GM12864 (cell line): Measurements from ENCODE around the gene TGFBI.

Experiments used
- DNase-seq: peaks from one replicate; pipeline ENCODE4 v3.0.0-alpha.2; 2011; ENCODE audit warnings: low read depth
- H3K4me3 ChIP-seq: 2 replicates; pipeline ENCODE4 v1.5.1; 2011; ENCODE audit warnings: mild to moderate bottlenecking, low read depth, low read length, control low read depth
- TF ChIP-seq, protein P1 (sequence below): IDR thresholded peaks from 2 replicates; pipeline ENCODE4 v1.5.1; 2011; ENCODE audit warnings: low read depth, mild to moderate bottlenecking, moderate library complexity, low read length, control low read depth, inconsistent platforms; ENCODE audit errors: missing control alignments

TGFBI gene

DNA sequence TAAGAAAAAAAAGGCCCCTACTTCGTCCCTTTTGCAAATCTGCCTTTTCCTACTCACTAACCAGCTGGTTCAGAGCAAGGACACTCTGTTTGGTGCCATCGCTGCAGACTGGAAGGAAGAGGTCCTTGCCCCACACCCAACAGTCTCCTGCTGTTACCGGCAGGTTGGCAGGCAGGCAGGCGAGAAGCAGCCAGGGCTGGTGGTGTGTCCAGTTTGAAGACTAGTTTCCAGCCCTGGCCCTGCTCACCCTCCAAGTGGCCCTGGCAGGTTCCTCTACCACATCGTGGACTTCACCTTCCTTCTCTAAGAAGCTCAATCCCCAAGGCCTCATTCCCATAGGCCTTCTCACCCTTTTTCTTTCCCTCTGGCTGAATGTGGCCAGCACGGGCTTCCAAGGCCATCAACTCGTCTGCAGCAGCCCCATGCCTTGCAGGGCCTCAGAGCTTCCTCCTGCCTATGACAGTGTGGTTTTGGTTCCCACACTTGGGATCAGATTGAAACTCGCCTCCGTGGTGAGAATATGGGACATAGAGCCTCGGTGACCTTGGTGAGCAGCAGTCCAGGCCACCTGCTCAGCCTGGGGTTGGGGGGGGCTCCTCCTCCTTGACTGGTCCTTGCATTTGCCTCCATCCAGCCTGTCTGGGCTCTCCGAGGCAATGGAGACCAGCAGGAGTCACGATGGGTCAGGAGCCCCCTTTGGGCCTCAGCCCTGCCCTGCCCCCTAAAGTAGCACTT is 22.9 kb downstream of the TGFBI start:
- no peak for DNase-seq
- H3K4me3 ChIP-seq = no peak overlapping the region
- TF ChIP-seq, protein P1, sequence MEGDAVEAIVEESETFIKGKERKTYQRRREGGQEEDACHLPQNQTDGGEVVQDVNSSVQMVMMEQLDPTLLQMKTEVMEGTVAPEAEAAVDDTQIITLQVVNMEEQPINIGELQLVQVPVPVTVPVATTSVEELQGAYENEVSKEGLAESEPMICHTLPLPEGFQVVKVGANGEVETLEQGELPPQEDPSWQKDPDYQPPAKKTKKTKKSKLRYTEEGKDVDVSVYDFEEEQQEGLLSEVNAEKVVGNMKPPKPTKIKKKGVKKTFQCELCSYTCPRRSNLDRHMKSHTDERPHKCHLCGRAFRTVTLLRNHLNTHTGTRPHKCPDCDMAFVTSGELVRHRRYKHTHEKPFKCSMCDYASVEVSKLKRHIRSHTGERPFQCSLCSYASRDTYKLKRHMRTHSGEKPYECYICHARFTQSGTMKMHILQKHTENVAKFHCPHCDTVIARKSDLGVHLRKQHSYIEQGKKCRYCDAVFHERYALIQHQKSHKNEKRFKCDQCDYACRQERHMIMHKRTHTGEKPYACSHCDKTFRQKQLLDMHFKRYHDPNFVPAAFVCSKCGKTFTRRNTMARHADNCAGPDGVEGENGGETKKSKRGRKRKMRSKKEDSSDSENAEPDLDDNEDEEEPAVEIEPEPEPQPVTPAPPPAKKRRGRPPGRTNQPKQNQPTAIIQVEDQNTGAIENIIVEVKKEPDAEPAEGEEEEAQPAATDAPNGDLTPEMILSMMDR = no peak

DNA sequence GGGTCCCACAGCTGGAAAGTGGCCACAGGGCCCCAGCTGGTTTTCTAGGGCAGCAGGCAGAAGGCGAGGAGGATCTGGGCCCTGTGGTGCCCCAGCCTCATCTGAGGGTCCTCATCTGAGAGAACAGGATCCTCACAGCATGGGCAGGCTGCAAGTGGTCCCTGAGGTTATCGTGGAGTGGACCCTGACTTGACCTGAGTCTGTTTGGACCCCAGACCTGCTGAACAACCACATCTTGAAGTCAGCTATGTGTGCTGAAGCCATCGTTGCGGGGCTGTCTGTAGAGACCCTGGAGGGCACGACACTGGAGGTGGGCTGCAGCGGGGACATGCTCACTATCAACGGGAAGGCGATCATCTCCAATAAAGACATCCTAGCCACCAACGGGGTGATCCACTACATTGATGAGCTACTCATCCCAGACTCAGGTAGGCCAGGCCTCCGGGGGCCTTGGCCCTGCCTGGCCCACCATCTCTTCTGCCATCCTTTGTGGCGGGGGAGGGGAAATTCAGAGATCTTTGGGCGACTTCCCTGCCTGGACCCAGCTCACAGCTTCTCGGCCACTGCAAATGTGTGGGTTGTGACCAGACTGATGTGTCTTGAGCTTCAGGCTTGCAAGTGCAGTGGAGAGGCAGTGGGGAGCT is 24.0 kb downstream of the TGFBI start:
- DNase-seq = no peak
- TF ChIP-seq, protein P1 = no peak
- no peak overlapping the region for H3K4me3 ChIP-seq

DNA sequence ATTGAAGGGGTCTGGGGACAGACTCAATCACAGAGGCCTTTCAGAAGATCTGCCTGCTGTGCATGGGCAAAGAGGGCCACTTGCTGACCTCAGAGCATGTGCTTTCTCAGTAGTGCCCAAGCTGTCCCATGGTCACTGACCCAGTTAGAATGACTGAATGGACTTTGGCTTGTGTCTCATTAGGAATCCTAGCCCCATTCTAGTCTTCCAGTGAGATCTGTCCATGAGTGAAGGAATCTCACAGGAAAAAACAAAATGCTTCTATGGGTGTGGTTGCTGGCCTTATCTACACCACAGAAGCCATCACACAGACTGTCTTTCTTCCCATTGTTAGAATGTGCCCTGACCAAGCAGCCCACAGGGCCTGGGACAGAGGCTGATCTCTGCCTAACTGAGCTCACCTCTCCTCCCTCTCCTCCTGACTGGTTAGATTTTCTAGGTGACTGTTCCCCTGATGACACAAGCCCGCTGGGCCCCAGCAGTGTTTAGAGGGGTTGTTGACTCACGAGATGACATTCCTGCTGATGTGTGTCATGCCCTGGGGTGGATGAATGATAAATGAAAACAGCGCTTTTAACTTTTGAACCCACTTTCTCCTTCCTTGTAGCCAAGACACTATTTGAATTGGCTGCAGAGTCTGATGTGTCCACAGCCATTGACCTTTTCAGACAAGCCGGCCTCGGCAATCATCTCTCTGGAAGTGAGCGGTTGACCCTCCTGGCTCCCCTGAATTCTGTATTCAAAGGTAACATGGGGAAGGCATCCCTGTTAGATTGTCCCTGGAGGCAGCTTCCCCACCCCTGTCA is 24.8 kb downstream of the TGFBI start:
- TF ChIP-seq, protein P1 = no peak
- no peak for DNase-seq
- no peak overlapping the region for H3K4me3 ChIP-seq

DNA sequence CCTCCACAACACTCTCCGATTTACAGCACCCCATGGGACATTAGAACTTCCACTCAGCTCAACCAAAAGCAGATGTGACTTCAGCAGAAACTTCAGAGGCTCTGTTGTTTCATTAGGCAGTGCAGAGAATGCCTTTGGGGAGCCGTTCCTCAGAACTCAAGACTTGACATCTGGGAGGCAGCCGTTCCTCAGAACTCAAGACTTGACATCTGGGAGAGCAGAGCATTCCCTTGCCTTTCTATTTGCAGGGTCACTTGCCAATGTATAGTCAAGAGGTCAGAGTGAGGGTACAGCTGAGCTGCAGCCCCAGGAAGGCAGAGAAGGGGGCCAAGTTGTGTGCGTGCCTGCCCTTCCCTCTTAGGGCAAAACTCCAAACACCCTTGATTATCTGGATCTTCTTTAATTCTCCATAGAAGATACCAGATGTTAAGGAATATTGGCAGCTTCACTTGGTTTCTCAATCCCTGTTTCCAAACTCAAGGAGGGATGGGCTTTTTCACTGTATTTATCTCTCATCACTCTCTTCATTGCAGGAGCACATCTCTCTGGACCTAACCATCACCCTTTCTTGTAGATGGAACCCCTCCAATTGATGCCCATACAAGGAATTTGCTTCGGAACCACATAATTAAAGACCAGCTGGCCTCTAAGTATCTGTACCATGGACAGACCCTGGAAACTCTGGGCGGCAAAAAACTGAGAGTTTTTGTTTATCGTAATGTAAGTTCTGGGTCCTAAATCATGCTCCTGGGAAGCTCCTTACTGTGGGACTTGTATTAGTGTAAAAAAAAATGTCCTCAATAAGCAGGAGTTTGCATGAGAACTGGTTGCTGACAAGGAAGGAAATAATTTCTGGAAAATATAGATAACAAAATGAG is 25.6 kb downstream of the TGFBI start:
- no peak for DNase-seq
- no peak overlapping the region for H3K4me3 ChIP-seq
- TF ChIP-seq, protein P1 = no peak

DNA sequence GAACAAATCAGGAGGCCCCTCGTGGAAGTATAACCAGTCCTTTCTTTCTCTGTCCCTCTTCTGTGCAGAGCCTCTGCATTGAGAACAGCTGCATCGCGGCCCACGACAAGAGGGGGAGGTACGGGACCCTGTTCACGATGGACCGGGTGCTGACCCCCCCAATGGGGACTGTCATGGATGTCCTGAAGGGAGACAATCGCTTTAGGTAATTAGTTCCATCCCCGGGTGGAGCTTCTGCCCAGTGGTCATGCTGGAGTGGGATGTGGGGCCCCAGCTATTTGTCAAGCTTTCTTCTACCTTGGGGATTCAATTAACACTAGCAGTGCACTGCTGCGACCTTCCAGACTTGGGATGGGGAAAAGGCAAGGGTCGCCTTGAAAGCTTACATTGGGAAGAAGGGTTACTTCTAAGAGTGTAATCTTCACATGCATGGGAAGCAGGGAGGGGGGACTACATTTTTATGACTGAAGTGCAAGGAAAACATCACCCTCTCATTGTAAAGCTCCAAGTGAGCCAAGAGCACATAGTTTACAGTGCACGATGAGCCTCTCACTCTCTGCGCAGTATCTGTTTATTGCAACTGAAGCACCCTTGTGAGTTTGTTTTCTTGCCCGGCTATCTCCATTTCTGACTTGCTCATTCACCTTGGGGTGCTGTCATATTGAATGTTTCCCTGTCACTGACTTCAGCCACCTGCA is 27.0 kb downstream of the TGFBI start:
- no peak overlapping the region for H3K4me3 ChIP-seq
- DNase-seq = no peak
- TF ChIP-seq, protein P1 = no peak

DNA sequence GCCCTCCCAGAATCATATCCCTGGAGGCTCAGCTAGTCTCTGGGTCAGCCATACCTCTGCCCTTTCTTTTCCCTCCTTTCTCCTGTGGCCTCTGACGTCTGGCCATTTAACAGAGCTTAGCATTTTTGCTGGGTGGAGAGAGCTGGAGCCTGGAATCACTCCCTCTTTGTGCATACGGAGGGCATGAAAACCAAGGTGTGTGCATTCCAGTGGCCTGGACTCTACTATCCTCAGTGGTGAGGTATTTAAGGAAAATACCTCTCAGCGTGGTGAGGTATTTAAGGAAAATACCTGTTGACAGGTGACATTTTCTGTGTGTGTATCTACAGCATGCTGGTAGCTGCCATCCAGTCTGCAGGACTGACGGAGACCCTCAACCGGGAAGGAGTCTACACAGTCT is 27.5 kb downstream of the TGFBI start:
- no peak overlapping the region for H3K4me3 ChIP-seq
- TF ChIP-seq, protein P1 = no peak

More for the DNA sequence above, 27.5 kb downstream of the TGFBI start:
- no peak for DNase-seq
